Adrenal gland (tissue), 12 donors: ENCODE data around the gene SPOCK1. TPM values are rescaled to one million over a fixed set of nuclear protein-coding genes. Genes with fewer than 3 reads are reported as not detected.

Experiments
- DNase-seq, 7 donors: peaks; one replicate each; pipeline ENCODE4 v3.0.0-alpha.2; 2019 to 2020
- H3K27ac ChIP-seq, 5 donors: fragments of 200-600 bp; sonication (generic) in 4 of 5; 1 replicate in 3 of 5; 2 replicates in 2 of 5; pipeline versions ENCODE4 v1.5.1 to v1.8.0; 2016 to 2020; ENCODE audit warnings: mild to moderate bottlenecking in 1 of 5
- H3K27me3 ChIP-seq: fragments of 200-600 bp; 2 replicates; pipeline ENCODE4 v1.8.0; 2021
- H3K36me3 ChIP-seq, 2 donors: fragments of 200-600 bp; replicated peaks in 1 of 2; 1 replicate in 1 of 2; 2 replicates in 1 of 2; pipeline versions ENCODE4 v1.5.1 to v1.8.0; 2018 to 2022
- H3K4me1 ChIP-seq, 2 donors: fragments of 200-600 bp; replicated peaks in 1 of 2; 1 replicate in 1 of 2; 2 replicates in 1 of 2; pipeline versions ENCODE4 v1.5.1 to v1.8.0; 2018 to 2021
- H3K4me3 ChIP-seq, 4 donors: fragments of 200-600 bp; sonication (generic) in 3 of 4; one replicate each; pipeline ENCODE4 v1.5.1; 2016 to 2018
- H3K9me3 ChIP-seq, 3 donors: fragments of 200-600 bp; sonication (generic) in 1 of 3; replicated peaks in 1 of 3; 1 replicate in 2 of 3; 2 replicates in 1 of 3; pipeline versions ENCODE4 v1.5.1 to v1.8.0; 2016 to 2021
- POLR2A ChIP-seq, 2 donors: fragments of 450-650 bp; IDR thresholded peaks; one replicate each; pipeline ENCODE4 v1.6.1; 2017; ENCODE audit warnings: antibody characterized with exemption in 2 of 2, mild to moderate bottlenecking in 2 of 2, moderate library complexity in 1 of 2
- WGBS, 4 donors: extraction: QIAGEN DNeasy Blood & Tissue Kit in 2 of 4; methylation state at CpG; one replicate each; pipeline versions ENCODE4 v1.1.5 to v1.1.7; 2013 to 2017; 5-methylcytosine and 5-hydroxymethylcytosine counted together
- intact Hi-C, 2 donors: fragments of 100-400 bp; cut with DNase I; formaldehyde crosslinking; loops; one replicate each; pipeline versions ENCODE4 v1.14.1 to v1.15.0; 2022 to 2023
- polyA plus RNA-seq, 3 donors: library from polyadenylated mRNA; stranded (reverse); fragments of 200-250 nt in 2 of 3; fragments of 350-450 nt in 1 of 3; fragmentation: Illumina TruSeq in 1 of 3; extraction: RNeasy Lipid Tissue Mini Kit (QIAGEN cat#74804) in 1 of 3; gene quantifications; one replicate each; pipeline ENCODE4 v1.2.3, GENCODE V29; 2013 to 2014
- total RNA-seq, 9 donors: library from RNA; depleted of rRNA in 4 of 9; stranded (reverse); fragments of >200 nt in 4 of 9; fragments of 120-200 nt in 1 of 9; fragmentation: NEBNext Ultra II Directional in 1 of 9; extraction: Animal tissue kit (Norgen Biotek cat#: 25700) in 1 of 9; gene quantifications; one replicate each; pipeline versions ENCODE4 v1.1.0 to v1.2.4, GENCODE V29; 2013 to 2023
- TF ChIP-seq, protein P1 (sequence below), 6 experiments: fragments of 450-650 bp in 4 of 6; fragments of 200-600 bp in 2 of 6; sonication (generic) in 1 of 6; IDR thresholded peaks; 1 replicate in 5 of 6; 2 replicates in 1 of 6; pipeline versions ENCODE4 v1.5.1 to v1.8.0; 2016 to 2021; ENCODE audit warnings: antibody characterized with exemption in 6 of 6, mild to moderate bottlenecking in 2 of 6, moderate library complexity in 1 of 6
- donor health status: healthy with polysubstance abuse.
- donor health status: Bipolar disorder and iron deficiency.
- donor health status: DM: yes; HTN: yes; CAD: no.
- donor health status: DM: no; HTN: no; CAD: no.
- donor health status: DM: no; HTN: no; CAD: no.
- donor health status: DM: yes; HTN: yes; CAD: no.

The SPOCK1 gene
- total and polyA plus RNA-seq, 12 donors = 5.4 to 102 (median 55.6) TPM

GRCh38 chr5:137004279-137004678 lies 494.8 kb downstream of the SPOCK1 start:
- TF ChIP-seq, protein P1, sequence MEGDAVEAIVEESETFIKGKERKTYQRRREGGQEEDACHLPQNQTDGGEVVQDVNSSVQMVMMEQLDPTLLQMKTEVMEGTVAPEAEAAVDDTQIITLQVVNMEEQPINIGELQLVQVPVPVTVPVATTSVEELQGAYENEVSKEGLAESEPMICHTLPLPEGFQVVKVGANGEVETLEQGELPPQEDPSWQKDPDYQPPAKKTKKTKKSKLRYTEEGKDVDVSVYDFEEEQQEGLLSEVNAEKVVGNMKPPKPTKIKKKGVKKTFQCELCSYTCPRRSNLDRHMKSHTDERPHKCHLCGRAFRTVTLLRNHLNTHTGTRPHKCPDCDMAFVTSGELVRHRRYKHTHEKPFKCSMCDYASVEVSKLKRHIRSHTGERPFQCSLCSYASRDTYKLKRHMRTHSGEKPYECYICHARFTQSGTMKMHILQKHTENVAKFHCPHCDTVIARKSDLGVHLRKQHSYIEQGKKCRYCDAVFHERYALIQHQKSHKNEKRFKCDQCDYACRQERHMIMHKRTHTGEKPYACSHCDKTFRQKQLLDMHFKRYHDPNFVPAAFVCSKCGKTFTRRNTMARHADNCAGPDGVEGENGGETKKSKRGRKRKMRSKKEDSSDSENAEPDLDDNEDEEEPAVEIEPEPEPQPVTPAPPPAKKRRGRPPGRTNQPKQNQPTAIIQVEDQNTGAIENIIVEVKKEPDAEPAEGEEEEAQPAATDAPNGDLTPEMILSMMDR (IDR thresholded peaks at IDR 0.05) = no peak
- no peak for TF ChIP-seq POLR2A (IDR thresholded peaks at IDR 0.05)
- Histone ChIP-seq H3K9me3 (no peaks in the 10 kb centered on the region), H3K4me3 (no peak overlapping the region), H3K27ac (no peak overlapping the region), H3K36me3 (no peaks in the 10 kb centered on the region), H3K4me1 (no peaks in the 10 kb centered on the region), H3K27me3 (no peaks in the 10 kb centered on the region)
- no peak for DNase-seq
- intact Hi-C loops = no loop called here
- WGBS, 4 donors = 66 to 80% (median 71%) methylated on average over 2 of the region's 2 CpGs

DNA sequence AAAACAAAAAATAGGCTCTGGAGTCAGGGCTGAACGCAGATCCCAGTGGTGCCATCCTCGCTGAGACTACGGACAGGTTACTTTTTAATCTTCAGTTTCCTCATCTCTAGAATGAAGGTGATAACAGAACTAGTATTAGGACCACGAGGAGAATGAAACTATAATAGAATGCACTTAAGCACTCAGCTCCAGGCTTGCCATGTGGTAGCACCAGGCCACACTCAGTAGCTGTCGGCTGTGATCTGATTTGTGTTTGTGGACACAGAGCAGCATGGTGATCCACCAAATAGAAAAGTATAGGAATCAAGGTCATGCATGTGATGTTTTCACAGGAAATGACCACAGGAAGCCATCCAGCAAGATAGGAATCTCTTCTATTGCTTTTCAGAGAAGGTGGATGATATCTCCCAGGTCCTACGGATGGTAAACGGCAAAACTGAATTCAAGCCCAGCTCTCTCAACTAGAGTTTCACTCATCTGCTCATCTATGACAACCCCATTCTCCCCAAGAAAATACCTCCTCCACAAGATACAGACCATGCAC lies 498.0 kb downstream of the SPOCK1 start:
- Histone ChIP-seq H3K4me3 (no peak overlapping the region), H3K4me1 (no peaks in the 10 kb centered on the region), H3K27ac (no peak overlapping the region), H3K27me3 (no peaks in the 10 kb centered on the region), H3K9me3 (no peaks in the 10 kb centered on the region), H3K36me3 (no peaks in the 10 kb centered on the region)
- intact Hi-C loops = no loop called here
- WGBS, 4 donors = 79 to 86% (median 82%) methylated on average over 7 of the region's 7 CpGs
- no peak for DNase-seq
- TF ChIP-seq POLR2A (IDR thresholded peaks at IDR 0.05) = no peak
- TF ChIP-seq, protein P1 (IDR thresholded peaks at IDR 0.05) = no peak

GRCh38 chr5:136999787-137000186 lies 499.3 kb downstream of the SPOCK1 start:
- H3K4me3 ChIP-seq = no peak overlapping the region
- no peak overlapping the region for H3K27ac ChIP-seq
- H3K9me3 ChIP-seq = no peaks in the 10 kb centered on the region
- intact Hi-C loops = no loop called here
- no peaks in the 10 kb centered on the region for H3K36me3 ChIP-seq
- TF ChIP-seq, protein P1 (IDR thresholded peaks at IDR 0.05) = no peak
- TF ChIP-seq POLR2A (IDR thresholded peaks at IDR 0.05) = no peak
- DNase-seq = no peak
- no peaks in the 10 kb centered on the region for H3K27me3 ChIP-seq
- WGBS, 4 donors = 88 to 96% (median 93%) methylated on average over 5 of the region's 5 CpGs
- no peaks in the 10 kb centered on the region for H3K4me1 ChIP-seq

DNA sequence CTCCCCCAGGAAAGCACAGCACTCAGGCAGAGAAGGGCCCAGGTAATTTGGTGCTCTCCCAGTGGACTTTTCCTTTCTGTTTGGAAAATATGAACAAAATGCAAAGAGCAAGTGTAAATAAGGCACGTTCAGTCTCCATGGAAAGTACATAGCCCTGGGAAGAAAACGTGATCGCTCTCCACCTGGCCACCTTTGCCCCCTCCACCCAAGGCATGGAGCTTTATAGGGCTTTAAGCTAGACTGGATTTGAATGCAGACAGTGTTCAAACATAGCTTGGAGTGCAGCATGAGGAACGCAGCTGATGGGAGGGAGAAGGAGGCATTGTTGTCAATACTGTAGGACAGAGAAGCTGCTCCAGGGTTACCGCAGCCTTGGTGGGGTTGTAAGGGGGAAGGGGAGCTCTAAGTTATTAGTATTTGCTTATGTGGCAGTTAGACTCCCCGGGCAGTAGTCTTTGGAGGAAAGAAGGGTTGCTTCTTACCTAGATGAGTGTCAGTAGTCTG lies 500.2 kb downstream of the SPOCK1 start:
- H3K36me3 ChIP-seq = no peaks in the 10 kb centered on the region
- intact Hi-C loops = no loop called here
- no peak overlapping the region for H3K27ac ChIP-seq
- H3K27me3 ChIP-seq = no peaks in the 10 kb centered on the region
- 80 to 88% (median 84%) methylated on average over 6 of the region's 6 CpGs for WGBS, 4 donors
- TF ChIP-seq, protein P1 (IDR thresholded peaks at IDR 0.05) = no peak
- no peak for TF ChIP-seq POLR2A (IDR thresholded peaks at IDR 0.05)
- no peaks in the 10 kb centered on the region for H3K4me1 ChIP-seq
- H3K9me3 ChIP-seq = no peaks in the 10 kb centered on the region
- no peak for DNase-seq
- no peak overlapping the region for H3K4me3 ChIP-seq
